ENCODE data around the gene DCAF15.
"Not testable (repeated sequence)": the region's sequence is repeated elsewhere in the genome, so short reads cannot be mapped to it uniquely, and the experiment has no call there.

The DCAF15 gene

GRCh38 chr19:13959141-13959961 is 7.0 kb downstream of the DCAF15 start:
- no peak for DNase-seq (ENCODE audit: low spot score)

- no peak for DNase-seq (ENCODE audit: low spot score)
Observed at GRCh38 chr19:13959962-13960862, 7.9 kb downstream of the DCAF15 start.

- DNase-seq (ENCODE audit: low spot score): no peak
Observed at GRCh38 chr19:13960863-13961784, 8.8 kb downstream of the DCAF15 start.

GRCh38 chr19:13961826-13962698 is 9.8 kb downstream of the DCAF15 start:
- DNase-seq (ENCODE audit: low spot score): no peak

GRCh38 chr19:13962699-13963602 is 10.6 kb downstream of the DCAF15 start:
- DNase-seq (ENCODE audit: low spot score): no peak

GRCh38 chr19:13963603-13964105 is 11.3 kb downstream of the DCAF15 start:
- no peak for DNase-seq (ENCODE audit: low spot score)

GRCh38 chr19:13964776-13965175 is 12.5 kb downstream of the DCAF15 start:
- DNase-seq (ENCODE audit: low spot score): no peak

GRCh38 chr19:13965377-13965896 is 13.1 kb downstream of the DCAF15 start:
- DNase-seq (ENCODE audit: low spot score): no peak

- no peak for DNase-seq (ENCODE audit: low spot score)
Observed at GRCh38 chr19:13965926-13966683, 13.8 kb downstream of the DCAF15 start.

GRCh38 chr19:13966684-13967128 is 14.4 kb downstream of the DCAF15 start:
- no peak for DNase-seq (ENCODE audit: low spot score)

- not testable (repeated sequence) for DNase-seq (ENCODE audit: low spot score)
Observed at GRCh38 chr19:13967206-13967605, 14.9 kb downstream of the DCAF15 start.

- DNase-seq (ENCODE audit: low spot score): no peak
Observed at GRCh38 chr19:13968383-13968935, 16.1 kb downstream of the DCAF15 start.

- DNase-seq (ENCODE audit: low spot score): no peak
Observed at GRCh38 chr19:13968999-13969398, 16.7 kb downstream of the DCAF15 start.

GRCh38 chr19:13969897-13970296 is 17.6 kb downstream of the DCAF15 start:
- DNase-seq (ENCODE audit: low spot score): no peak

GRCh38 chr19:13971868-13972267 is 19.6 kb downstream of the DCAF15 start:
- not testable (repeated sequence) for DNase-seq (ENCODE audit: low spot score)

- DNase-seq (ENCODE audit: low spot score): no peak
Observed at GRCh38 chr19:13972368-13973155, 20.3 kb downstream of the DCAF15 start.

GRCh38 chr19:13973479-13973878 is 21.2 kb downstream of the DCAF15 start:
- not testable (repeated sequence) for DNase-seq (ENCODE audit: low spot score)
